Measurements from ENCODE around the gene GRB10. TPM values are rescaled to one million over a fixed set of nuclear protein-coding genes. Genes with fewer than 3 reads are reported as not detected.

Gene GRB10
- polyA plus RNA-seq, 1 donor from 2014 or later = 78.4 TPM

DNA sequence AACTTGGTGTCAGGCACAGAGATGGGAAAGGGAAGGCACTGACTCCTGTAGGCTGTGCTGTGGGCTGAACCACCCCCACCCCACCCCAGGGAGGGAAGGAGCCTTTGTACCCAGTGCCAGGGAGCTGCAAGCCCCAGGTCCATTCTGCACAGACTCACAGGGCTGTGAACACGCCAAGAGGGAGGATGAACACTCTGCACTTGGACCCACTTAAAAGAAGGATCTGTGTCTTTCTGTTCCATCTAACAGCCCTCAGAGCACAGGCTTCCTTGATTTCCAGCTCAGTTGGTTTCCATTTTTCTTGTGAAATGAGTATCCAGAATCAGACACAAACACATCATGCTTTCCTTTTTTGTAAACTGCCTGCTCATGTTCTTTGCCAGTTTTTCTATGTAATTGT lies 84.9 kb downstream of the GRB10 start:
- Histone ChIP-seq H3K9ac (ENCODE audit: low read length) (no peak overlapping the region), H3K4me2 (ENCODE audit: low read length) (no peak overlapping the region), H2AFZ (ENCODE audit: low read depth, low read length) (no peak overlapping the region), H3K79me2 (replicated peaks; ENCODE audit: insufficient read depth, low read length) (peaks cover 2% of the 10 kb centered on the region), H4K20me1 (ENCODE audit: insufficient read depth) (no peaks in the 10 kb centered on the region), H3K9me2 (ENCODE audit: insufficient read depth, low read length) (no peaks in the 10 kb centered on the region), H3K9me3 (ENCODE audit: low read length) (no peaks in the 10 kb centered on the region), H3K27ac (ENCODE audit: low read length) (no peak overlapping the region), H3F3A (ENCODE audit: insufficient read depth, low read length, poor library complexity, severe bottlenecking) (no peaks in the 10 kb centered on the region), H3K4me3 (ENCODE audit: low read length) (no peak overlapping the region), H3K36me3 (ENCODE audit: insufficient read depth, low read length) (no peaks in the 10 kb centered on the region), H3K27me3 (ENCODE audit: insufficient read depth, low read depth, low read length) (no peaks in the 10 kb centered on the region)
- TF ChIP-seq POLR2AphosphoS5 (IDR thresholded peaks at IDR 0.05) (no peak), MXI1 (conservative IDR thresholded peaks at IDR 0.05; ENCODE audit: poor library complexity, severe bottlenecking) (no peak), RAD21 (conservative IDR thresholded peaks at IDR 0.05) (no peak), SMC3 (conservative IDR thresholded peaks at IDR 0.05; ENCODE audit: poor library complexity) (no peak), EP300 (conservative IDR thresholded peaks at IDR 0.05; ENCODE audit: poor library complexity, severe bottlenecking) (no peak), TAF1 (IDR thresholded peaks at IDR 0.05; ENCODE audit: low read depth) (no peak), REST (IDR thresholded peaks at IDR 0.05; ENCODE audit: borderline replicate concordance) (no peak), EZH2 (IDR thresholded peaks at IDR 0.05; ENCODE audit: borderline replicate concordance, insufficient read depth, low read length, poor library complexity, severe bottlenecking) (no peak)
- TF ChIP-seq, protein P1, sequence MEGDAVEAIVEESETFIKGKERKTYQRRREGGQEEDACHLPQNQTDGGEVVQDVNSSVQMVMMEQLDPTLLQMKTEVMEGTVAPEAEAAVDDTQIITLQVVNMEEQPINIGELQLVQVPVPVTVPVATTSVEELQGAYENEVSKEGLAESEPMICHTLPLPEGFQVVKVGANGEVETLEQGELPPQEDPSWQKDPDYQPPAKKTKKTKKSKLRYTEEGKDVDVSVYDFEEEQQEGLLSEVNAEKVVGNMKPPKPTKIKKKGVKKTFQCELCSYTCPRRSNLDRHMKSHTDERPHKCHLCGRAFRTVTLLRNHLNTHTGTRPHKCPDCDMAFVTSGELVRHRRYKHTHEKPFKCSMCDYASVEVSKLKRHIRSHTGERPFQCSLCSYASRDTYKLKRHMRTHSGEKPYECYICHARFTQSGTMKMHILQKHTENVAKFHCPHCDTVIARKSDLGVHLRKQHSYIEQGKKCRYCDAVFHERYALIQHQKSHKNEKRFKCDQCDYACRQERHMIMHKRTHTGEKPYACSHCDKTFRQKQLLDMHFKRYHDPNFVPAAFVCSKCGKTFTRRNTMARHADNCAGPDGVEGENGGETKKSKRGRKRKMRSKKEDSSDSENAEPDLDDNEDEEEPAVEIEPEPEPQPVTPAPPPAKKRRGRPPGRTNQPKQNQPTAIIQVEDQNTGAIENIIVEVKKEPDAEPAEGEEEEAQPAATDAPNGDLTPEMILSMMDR (IDR thresholded peaks at IDR 0.05; ENCODE audit: poor library complexity, severe bottlenecking) = no peak

GRCh38 chr7:50696810-50697582 lies 85.7 kb downstream of the GRB10 start:
- Histone ChIP-seq H3K36me3 (ENCODE audit: insufficient read depth, low read length) (no peaks in the 10 kb centered on the region), H3K9me3 (ENCODE audit: low read length) (no peaks in the 10 kb centered on the region), H3K4me3 (ENCODE audit: low read length) (no peak overlapping the region), H4K20me1 (ENCODE audit: insufficient read depth) (no peaks in the 10 kb centered on the region), H3K79me2 (replicated peaks; ENCODE audit: insufficient read depth, low read length) (peaks cover 2% of the 10 kb centered on the region), H3K4me2 (ENCODE audit: low read length) (no peak overlapping the region), H3K27me3 (ENCODE audit: insufficient read depth, low read depth, low read length) (no peaks in the 10 kb centered on the region), H3K9me2 (ENCODE audit: insufficient read depth, low read length) (no peaks in the 10 kb centered on the region), H3K9ac (ENCODE audit: low read length) (no peak overlapping the region), H3K27ac (ENCODE audit: low read length) (no peak overlapping the region), H2AFZ (ENCODE audit: low read depth, low read length) (no peak overlapping the region), H3F3A (ENCODE audit: insufficient read depth, low read length, poor library complexity, severe bottlenecking) (no peaks in the 10 kb centered on the region)
- TF ChIP-seq, protein P1 (IDR thresholded peaks at IDR 0.05; ENCODE audit: poor library complexity, severe bottlenecking) = no peak
- TF ChIP-seq TAF1 (IDR thresholded peaks at IDR 0.05; ENCODE audit: low read depth) (no peak), SMC3 (conservative IDR thresholded peaks at IDR 0.05; ENCODE audit: poor library complexity) (no peak), RAD21 (conservative IDR thresholded peaks at IDR 0.05) (no peak), POLR2AphosphoS5 (IDR thresholded peaks at IDR 0.05) (no peak), EZH2 (IDR thresholded peaks at IDR 0.05; ENCODE audit: borderline replicate concordance, insufficient read depth, low read length, poor library complexity, severe bottlenecking) (no peak), EP300 (conservative IDR thresholded peaks at IDR 0.05; ENCODE audit: poor library complexity, severe bottlenecking) (no peak)
